NOMO-1 treated with DMSO at 0.1 percent for 48 hours (cell line): ENCODE data around the gene STK11.
"Not testable (repeated sequence)": the region's sequence is repeated elsewhere in the genome, so short reads cannot be mapped to it uniquely, and the experiment has no call there.

ENCODE experiments used
- DNase-seq: peaks from one replicate; lab custom pipeline; 2025; ENCODE audit not compliant: unreplicated experiment; lab: John Stamatoyannopoulos, UW

Gene STK11

GRCh38 chr19:1169411-1169791, 36.2 kb upstream of the STK11 start:
- no peak for DNase-seq

- DNase-seq: no peak
Observed at GRCh38 chr19:1169921-1170885, 35.4 kb upstream of the STK11 start.

- no peak for DNase-seq
Observed at GRCh38 chr19:1170938-1171754, 34.4 kb upstream of the STK11 start.

GRCh38 chr19:1171755-1172352, 33.7 kb upstream of the STK11 start:
- no peak for DNase-seq

- DNase-seq: no peak
Observed at GRCh38 chr19:1172353-1173158, 33.0 kb upstream of the STK11 start.

GRCh38 chr19:1173159-1173844, 32.3 kb upstream of the STK11 start:
- peak; percentile 16 for DNase-seq

GRCh38 chr19:1173845-1174809, 31.5 kb upstream of the STK11 start, which contains the start of gene SBNO2:
SBNO2 (minus strand) TSS chr19:1174268; CDS start chr19:1154276, 19,992 bp downstream.
- DNase-seq: peak; percentile 64

GRCh38 chr19:1177322-1178114, 28.1 kb upstream of the STK11 start:
- peak; percentile 70 for DNase-seq

- no peak for DNase-seq
Observed at GRCh38 chr19:1181606-1182005, 24.0 kb upstream of the STK11 start.

GRCh38 chr19:1182068-1182467, 23.5 kb upstream of the STK11 start:
- no peak for DNase-seq

- no peak for DNase-seq
Observed at GRCh38 chr19:1182727-1183126, 22.9 kb upstream of the STK11 start.

GRCh38 chr19:1183543-1184172, 21.9 kb upstream of the STK11 start:
- no peak for DNase-seq

- no peak for DNase-seq
Observed at GRCh38 chr19:1189419-1189818, 16.2 kb upstream of the STK11 start.

GRCh38 chr19:1199531-1199930, 6.0 kb upstream of the STK11 start:
- DNase-seq: no peak

GRCh38 chr19:1200614-1201013, 5.0 kb upstream of the STK11 start:
- DNase-seq: not testable (repeated sequence)

- DNase-seq: no peak
Observed at GRCh38 chr19:1206150-1206863, 729 bp downstream of the STK11 start.

GRCh38 chr19:1206864-1207450, 1.4 kb downstream of the STK11 start:
- DNase-seq: no peak
